GM23338 (cell line): ENCODE data around the gene KCNN3. TPM values are rescaled to one million over a fixed set of nuclear protein-coding genes. Genes with fewer than 3 reads are reported as not detected.
A peak's percentile ranks its signal among the peaks of the same experiment; 100 is the strongest.

Experiments
- ATAC-seq: fragments of 200-7000 bp; cut with Tn5 transposase; 3 replicates; pipeline ENCODE4 v1.9.1; 2020
- DNase-seq: peaks from one replicate; pipeline ENCODE4 v3.0.0-alpha.2; 2015; ENCODE audit warnings: low spot score
- H2AFZ ChIP-seq: fragments of 200-600 bp; sonication (generic); 2 replicates; pipeline ENCODE4 v1.8.0; 2016; ENCODE audit warnings: antibody characterized with exemption, mild to moderate bottlenecking, moderate library complexity
- H3F3A ChIP-seq: fragments of 200-600 bp; sonication (generic); replicated peaks from 2 replicates; pipeline ENCODE4 v1.8.0; 2017; ENCODE audit warnings: antibody characterized with exemption, mixed run types, low read depth
- H3K27ac ChIP-seq: fragments of 200-600 bp; sonication (generic); 2 replicates; pipeline ENCODE4 v1.6.1; 2016; ENCODE audit warnings: low read depth
- H3K27me3 ChIP-seq: fragments of 200-600 bp; sonication (generic); 2 replicates; pipeline ENCODE4 v1.8.0; 2016; ENCODE audit warnings: mild to moderate bottlenecking, mixed run types, moderate library complexity; ENCODE audit not compliant: insufficient read depth
- H3K36me3 ChIP-seq: fragments of 200-600 bp; sonication (generic); 2 replicates; pipeline ENCODE4 v1.8.0; 2016; ENCODE audit warnings: mild to moderate bottlenecking; ENCODE audit not compliant: insufficient read depth
- H3K4me1 ChIP-seq: fragments of 200-600 bp; sonication (generic); 2 replicates; pipeline ENCODE4 v1.8.0; 2016; ENCODE audit warnings: mild to moderate bottlenecking, moderate library complexity; ENCODE audit not compliant: insufficient read depth
- H3K4me2 ChIP-seq: fragments of 200-600 bp; sonication (generic); 2 replicates; pipeline ENCODE4 v1.7.1; 2017; ENCODE audit warnings: mixed run types
- H3K4me3 ChIP-seq: fragments of 200-600 bp; sonication (generic); 2 replicates; pipeline ENCODE4 v1.6.1; 2016; ENCODE audit warnings: mixed run types
- H3K79me2 ChIP-seq: fragments of 200-600 bp; sonication (generic); replicated peaks from 2 replicates; pipeline ENCODE4 v1.8.0; 2017; ENCODE audit warnings: mild to moderate bottlenecking; ENCODE audit not compliant: insufficient read depth
- H3K9me2 ChIP-seq: fragments of 200-600 bp; sonication (generic); 2 replicates; pipeline ENCODE4 v1.8.0; 2017; ENCODE audit not compliant: insufficient read depth
- H4K20me1 ChIP-seq: fragments of 200-600 bp; sonication (generic); replicated peaks from 2 replicates; pipeline ENCODE4 v1.8.0; 2017; ENCODE audit warnings: mild to moderate bottlenecking; ENCODE audit not compliant: insufficient read depth
- H3K27ac Mint-ChIP-seq: 2 replicates; pipeline ENCODE4 v1.8.0; 2020; ENCODE audit warnings: inconsistent platforms, mild to moderate bottlenecking, moderate library complexity, mixed read lengths
- H3K27me3 Mint-ChIP-seq: 3 replicates; pipeline ENCODE4 v1.8.0; 2022; ENCODE audit warnings: low read depth, mild to moderate bottlenecking, moderate library complexity, mixed read lengths, inconsistent platforms; ENCODE audit not compliant: insufficient read depth, poor library complexity
- H3K36me3 Mint-ChIP-seq: 3 replicates; pipeline ENCODE4 v1.8.0; 2021; ENCODE audit warnings: low read depth, mild to moderate bottlenecking, inconsistent platforms, moderate library complexity, mixed read lengths
- H3K4me1 Mint-ChIP-seq: 3 replicates; pipeline ENCODE4 v1.8.0; 2020; ENCODE audit warnings: mild to moderate bottlenecking, inconsistent platforms, mixed read lengths
- H3K4me3 Mint-ChIP-seq: 3 replicates; pipeline ENCODE4 v1.8.0; 2021; ENCODE audit warnings: moderate library complexity, mild to moderate bottlenecking, inconsistent platforms, mixed read lengths
- H3K9me3 Mint-ChIP-seq: 3 replicates; pipeline ENCODE4 v1.8.0; 2020; ENCODE audit warnings: moderate library complexity, mild to moderate bottlenecking, inconsistent platforms, mixed read lengths
- EZH2phosphoT487 ChIP-seq: fragments of 200-600 bp; sonication (generic); IDR thresholded peaks from one replicate; pipeline ENCODE4 v1.8.1; 2018; ENCODE audit warnings: antibody characterized with exemption; ENCODE audit not compliant: unreplicated experiment
- JUNB ChIP-seq: IDR thresholded peaks from one replicate; pipeline ENCODE4 v1.6.1; 2016; ENCODE audit warnings: antibody characterized with exemption; ENCODE audit not compliant: unreplicated experiment
- NANOG ChIP-seq: IDR thresholded peaks from 2 replicates; pipeline ENCODE4 v1.6.1; 2016; ENCODE audit warnings: antibody characterized with exemption, borderline replicate concordance
- polyA plus RNA-seq: library from polyadenylated mRNA; unstranded; fragments of >200 nt; fragmentation: Nextera tagmentation; extraction: Ambion mirVana; gene quantifications from 2 replicates; pipeline ENCODE4 v1.2.1, GENCODE V29; 2016
- total RNA-seq: library from RNA; depleted of rRNA; stranded (reverse); fragments of >200 nt; shearing (Covaris generic); gene quantifications from 2 replicates; pipeline ENCODE4 v1.2.3, GENCODE V29; 2014
- TF ChIP-seq, protein P1 (sequence below), 2 experiments: fragments of 200-600 bp in 1 of 2; sonication (generic) in 1 of 2; conservative IDR thresholded peaks; 2 replicates each; pipeline versions ENCODE4 v1.5.1 to v1.6.1; 2016 to 2017; ENCODE audit warnings: antibody characterized with exemption in 2 of 2, low read depth in 2 of 2, mild to moderate bottlenecking in 2 of 2, moderate library complexity in 1 of 2
- TF ChIP-seq, protein P2 (sequence below): fragments of 250-450 bp; sonication (Bioruptor Pico); IDR thresholded peaks from 2 replicates; pipeline ENCODE4 v1.5.0; 2020; ENCODE audit warnings: mild to moderate bottlenecking, moderate library complexity

KCNN3 gene
- total and polyA plus RNA-seq, 2 experiments from 2014 or later, result 1.9 to 3.0 TPM

DNA sequence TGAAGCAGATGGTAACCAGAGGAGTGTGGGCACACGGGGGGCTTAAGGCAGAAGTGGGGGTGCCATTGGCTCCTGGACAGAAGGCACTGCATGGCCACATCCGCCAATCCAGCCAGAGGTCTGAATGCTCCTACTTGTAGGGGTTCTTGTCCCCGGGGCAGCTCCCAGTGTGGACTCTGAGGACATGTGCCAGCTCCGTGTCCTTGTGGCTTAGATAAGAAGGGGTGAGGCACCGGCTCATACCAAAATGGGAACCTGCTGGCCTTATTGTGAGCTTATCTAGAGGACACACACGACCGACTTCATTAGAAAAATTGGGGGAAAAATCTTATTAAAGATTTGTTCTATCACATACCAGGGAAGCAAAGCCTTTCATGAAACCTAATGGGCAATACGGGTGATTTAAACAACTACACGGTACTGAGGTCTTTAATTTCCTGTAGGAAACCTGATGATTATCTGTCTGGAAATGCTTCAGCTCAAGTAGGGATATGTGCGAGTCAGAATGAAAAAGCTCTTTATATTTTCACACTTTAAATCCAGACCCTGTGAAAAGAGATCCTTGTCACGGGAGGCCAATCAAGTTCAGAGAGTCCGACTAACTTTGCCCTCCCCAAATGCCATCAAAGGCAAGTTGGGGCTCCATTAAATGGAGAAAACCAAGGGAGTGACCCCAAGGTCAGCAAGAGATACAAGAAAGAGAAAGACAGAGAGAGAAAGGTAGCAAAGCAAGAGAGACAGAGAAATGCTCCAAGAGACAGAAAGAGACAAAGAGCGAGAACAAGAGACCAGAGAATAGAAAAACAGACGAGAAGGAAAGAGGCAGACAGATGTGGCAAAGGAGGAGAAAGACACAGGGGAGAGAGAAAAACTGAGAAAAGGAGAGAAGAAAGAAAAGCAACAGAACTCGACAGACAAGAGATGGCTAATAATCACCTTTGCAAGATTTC, 14.1 kb upstream of the KCNN3 start (continued):
- TF ChIP-seq, protein P1, sequence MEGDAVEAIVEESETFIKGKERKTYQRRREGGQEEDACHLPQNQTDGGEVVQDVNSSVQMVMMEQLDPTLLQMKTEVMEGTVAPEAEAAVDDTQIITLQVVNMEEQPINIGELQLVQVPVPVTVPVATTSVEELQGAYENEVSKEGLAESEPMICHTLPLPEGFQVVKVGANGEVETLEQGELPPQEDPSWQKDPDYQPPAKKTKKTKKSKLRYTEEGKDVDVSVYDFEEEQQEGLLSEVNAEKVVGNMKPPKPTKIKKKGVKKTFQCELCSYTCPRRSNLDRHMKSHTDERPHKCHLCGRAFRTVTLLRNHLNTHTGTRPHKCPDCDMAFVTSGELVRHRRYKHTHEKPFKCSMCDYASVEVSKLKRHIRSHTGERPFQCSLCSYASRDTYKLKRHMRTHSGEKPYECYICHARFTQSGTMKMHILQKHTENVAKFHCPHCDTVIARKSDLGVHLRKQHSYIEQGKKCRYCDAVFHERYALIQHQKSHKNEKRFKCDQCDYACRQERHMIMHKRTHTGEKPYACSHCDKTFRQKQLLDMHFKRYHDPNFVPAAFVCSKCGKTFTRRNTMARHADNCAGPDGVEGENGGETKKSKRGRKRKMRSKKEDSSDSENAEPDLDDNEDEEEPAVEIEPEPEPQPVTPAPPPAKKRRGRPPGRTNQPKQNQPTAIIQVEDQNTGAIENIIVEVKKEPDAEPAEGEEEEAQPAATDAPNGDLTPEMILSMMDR (conservative IDR thresholded peaks at IDR 0.05; ENCODE audit: low read depth in 2 of 2), result no peak
- TF ChIP-seq JUNB (no peak), NANOG (no peak)
- TF ChIP-seq, protein P2, sequence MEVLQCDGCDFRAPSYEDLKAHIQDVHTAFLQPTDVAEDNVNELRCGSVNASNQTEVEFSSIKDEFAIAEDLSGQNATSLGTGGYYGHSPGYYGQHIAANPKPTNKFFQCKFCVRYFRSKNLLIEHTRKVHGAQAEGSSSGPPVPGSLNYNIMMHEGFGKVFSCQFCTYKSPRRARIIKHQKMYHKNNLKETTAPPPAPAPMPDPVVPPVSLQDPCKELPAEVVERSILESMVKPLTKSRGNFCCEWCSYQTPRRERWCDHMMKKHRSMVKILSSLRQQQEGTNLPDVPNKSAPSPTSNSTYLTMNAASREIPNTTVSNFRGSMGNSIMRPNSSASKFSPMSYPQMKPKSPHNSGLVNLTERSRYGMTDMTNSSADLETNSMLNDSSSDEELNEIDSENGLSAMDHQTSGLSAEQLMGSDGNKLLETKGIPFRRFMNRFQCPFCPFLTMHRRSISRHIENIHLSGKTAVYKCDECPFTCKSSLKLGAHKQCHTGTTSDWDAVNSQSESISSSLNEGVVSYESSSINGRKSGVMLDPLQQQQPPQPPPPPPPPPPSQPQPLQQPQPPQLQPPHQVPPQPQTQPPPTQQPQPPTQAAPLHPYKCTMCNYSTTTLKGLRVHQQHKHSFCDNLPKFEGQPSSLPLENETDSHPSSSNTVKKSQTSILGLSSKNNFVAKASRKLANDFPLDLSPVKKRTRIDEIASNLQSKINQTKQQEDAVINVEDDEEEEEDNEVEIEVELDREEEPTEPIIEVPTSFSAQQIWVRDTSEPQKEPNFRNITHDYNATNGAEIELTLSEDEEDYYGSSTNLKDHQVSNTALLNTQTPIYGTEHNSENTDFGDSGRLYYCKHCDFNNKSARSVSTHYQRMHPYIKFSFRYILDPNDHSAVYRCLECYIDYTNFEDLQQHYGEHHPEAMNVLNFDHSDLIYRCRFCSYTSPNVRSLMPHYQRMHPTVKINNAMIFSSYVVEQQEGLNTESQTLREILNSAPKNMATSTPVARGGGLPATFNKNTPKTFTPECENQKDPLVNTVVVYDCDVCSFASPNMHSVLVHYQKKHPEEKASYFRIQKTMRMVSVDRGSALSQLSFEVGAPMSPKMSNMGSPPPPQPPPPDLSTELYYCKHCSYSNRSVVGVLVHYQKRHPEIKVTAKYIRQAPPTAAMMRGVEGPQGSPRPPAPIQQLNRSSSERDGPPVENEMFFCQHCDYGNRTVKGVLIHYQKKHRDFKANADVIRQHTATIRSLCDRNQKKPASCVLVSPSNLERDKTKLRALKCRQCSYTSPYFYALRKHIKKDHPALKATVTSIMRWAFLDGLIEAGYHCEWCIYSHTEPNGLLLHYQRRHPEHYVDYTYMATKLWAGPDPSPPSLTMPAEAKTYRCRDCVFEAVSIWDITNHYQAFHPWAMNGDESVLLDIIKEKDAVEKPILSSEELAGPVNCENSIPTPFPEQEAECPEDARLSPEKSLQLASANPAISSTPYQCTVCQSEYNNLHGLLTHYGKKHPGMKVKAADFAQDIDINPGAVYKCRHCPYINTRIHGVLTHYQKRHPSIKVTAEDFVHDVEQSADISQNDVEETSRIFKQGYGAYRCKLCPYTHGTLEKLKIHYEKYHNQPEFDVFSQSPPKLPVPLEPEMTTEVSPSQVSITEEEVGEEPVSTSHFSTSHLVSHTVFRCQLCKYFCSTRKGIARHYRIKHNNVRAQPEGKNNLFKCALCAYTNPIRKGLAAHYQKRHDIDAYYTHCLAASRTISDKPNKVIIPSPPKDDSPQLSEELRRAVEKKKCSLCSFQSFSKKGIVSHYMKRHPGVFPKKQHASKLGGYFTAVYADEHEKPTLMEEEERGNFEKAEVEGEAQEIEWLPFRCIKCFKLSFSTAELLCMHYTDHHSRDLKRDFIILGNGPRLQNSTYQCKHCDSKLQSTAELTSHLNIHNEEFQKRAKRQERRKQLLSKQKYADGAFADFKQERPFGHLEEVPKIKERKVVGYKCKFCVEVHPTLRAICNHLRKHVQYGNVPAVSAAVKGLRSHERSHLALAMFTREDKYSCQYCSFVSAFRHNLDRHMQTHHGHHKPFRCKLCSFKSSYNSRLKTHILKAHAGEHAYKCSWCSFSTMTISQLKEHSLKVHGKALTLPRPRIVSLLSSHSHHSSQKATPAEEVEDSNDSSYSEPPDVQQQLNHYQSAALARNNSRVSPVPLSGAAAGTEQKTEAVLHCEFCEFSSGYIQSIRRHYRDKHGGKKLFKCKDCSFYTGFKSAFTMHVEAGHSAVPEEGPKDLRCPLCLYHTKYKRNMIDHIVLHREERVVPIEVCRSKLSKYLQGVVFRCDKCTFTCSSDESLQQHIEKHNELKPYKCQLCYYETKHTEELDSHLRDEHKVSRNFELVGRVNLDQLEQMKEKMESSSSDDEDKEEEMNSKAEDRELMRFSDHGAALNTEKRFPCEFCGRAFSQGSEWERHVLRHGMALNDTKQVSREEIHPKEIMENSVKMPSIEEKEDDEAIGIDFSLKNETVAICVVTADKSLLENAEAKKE, result no peak

DNA sequence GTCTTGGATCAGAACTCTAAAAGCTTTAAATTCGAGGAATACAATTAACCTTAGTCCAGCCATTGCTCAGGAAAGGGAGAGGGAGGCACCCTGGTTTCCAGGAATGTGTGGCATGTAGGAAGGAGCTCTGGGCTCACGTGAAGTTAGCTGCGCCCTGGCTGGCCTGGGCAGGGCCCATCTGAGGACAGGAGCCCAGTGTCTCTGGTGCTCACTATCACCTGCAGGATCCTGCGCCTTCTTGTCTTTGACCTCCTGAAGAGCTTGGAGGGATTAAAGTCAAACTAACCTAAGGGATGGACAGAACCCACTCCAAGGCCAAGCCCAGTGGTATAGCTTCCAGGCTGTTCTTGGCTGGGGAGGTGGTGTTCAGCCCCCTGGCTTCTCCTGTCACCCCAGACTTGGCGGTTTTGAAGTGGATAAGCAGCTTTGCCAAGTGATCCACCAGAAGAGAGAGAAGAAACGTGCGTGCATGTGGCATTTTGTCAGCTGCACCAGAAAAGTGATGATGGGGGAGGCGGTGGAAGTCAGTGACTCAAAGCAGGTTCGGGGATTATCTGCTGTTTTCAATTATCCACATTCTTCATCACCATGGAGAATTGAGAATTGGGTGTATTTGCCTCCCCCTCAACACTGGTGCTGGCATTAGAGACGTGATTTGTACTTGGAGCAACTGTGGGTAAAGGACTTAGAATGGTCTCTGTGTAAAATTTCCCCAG, 11.9 kb upstream of the KCNN3 start:
- H3K27ac ChIP-seq, result no peak overlapping the region
- no peaks in the 10 kb centered on the region for H4K20me1 ChIP-seq
- DNase-seq (peak; percentile 38), ATAC-seq (peak; percentile 22)
- Mint-ChIP-seq H3K27me3 (peaks cover 12% of the 10 kb centered on the region), H3K27ac (no peak overlapping the region), H3K9me3 (no peaks in the 10 kb centered on the region), H3K36me3 (no peaks in the 10 kb centered on the region), H3K4me1 (peaks cover 2% of the 10 kb centered on the region; the same call in 1 of the 3 replicates), H3K4me3 (no peak overlapping the region)
- no peak overlapping the region; the same call in none of the 2 replicates for H2AFZ ChIP-seq
- no peaks in the 10 kb centered on the region for H3K79me2 ChIP-seq
- H3K27me3 ChIP-seq, result no peaks in the 10 kb centered on the region
- H3K4me1 ChIP-seq, result no peaks in the 10 kb centered on the region
- H3F3A ChIP-seq, result no peaks in the 10 kb centered on the region
- H3K4me2 ChIP-seq, result no peak overlapping the region
- no peaks in the 10 kb centered on the region for H3K36me3 ChIP-seq
- H3K9me2 ChIP-seq, result no peaks in the 10 kb centered on the region
- no peak overlapping the region for H3K4me3 ChIP-seq
- TF ChIP-seq EZH2phosphoT487, result no peak
